Measurements from ENCODE around the gene CCDC6.

DNA sequence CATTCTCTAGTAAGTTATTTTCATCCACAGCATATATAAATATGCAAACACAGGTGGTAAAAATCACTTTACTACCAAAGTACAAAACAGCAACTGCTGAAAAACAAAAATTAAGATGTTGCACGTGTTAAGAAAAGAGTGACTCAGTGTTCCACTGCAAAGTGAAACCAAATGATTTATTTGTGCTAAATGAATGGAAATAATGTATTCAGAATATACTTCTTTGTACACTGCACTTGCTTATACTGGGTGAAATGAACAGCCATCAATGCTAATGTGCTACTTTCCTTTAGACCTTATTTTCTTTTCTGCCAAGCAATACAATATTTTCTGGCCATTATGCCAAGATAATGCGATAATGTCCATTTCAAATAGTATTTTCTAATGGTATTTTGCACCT, 114.8 kb downstream of the CCDC6 start:
- TF ChIP-seq, protein P1, sequence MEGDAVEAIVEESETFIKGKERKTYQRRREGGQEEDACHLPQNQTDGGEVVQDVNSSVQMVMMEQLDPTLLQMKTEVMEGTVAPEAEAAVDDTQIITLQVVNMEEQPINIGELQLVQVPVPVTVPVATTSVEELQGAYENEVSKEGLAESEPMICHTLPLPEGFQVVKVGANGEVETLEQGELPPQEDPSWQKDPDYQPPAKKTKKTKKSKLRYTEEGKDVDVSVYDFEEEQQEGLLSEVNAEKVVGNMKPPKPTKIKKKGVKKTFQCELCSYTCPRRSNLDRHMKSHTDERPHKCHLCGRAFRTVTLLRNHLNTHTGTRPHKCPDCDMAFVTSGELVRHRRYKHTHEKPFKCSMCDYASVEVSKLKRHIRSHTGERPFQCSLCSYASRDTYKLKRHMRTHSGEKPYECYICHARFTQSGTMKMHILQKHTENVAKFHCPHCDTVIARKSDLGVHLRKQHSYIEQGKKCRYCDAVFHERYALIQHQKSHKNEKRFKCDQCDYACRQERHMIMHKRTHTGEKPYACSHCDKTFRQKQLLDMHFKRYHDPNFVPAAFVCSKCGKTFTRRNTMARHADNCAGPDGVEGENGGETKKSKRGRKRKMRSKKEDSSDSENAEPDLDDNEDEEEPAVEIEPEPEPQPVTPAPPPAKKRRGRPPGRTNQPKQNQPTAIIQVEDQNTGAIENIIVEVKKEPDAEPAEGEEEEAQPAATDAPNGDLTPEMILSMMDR (IDR thresholded peaks at IDR 0.05): no peak
- no peak for TF ChIP-seq POLR2AphosphoS5 (IDR thresholded peaks at IDR 0.05)
- TF ChIP-seq POLR2A (IDR thresholded peaks at IDR 0.05): no peak

Data from prostate gland (tissue), 2 donors.